HCT116 (cell line): ENCODE measurements around the gene ARID5A. TPM values are rescaled to one million over a fixed set of nuclear protein-coding genes. Genes with fewer than 3 reads are reported as not detected.

ENCODE experiments used
- ATAC-seq: fragments of 200-7000 bp; cut with Tn5 transposase; 2 replicates; pipeline ENCODE4 v1.9.1; 2020; ENCODE audit warnings: mild to moderate bottlenecking, moderate library complexity
- BruUV-seq: library from RNA; stranded (reverse); fragments of 400-500 nt; replicated peaks from 2 replicates; lab custom pipeline; 2021; lab: Mats Ljungman, UMichigan
- CTCF ChIA-PET: fragments of 300-600 bp; sonication (Branson Sonifier 250); formaldehyde crosslinking; loops from one replicate; lab custom pipeline; 2021; ENCODE audit warnings: antibody characterized with exemption; lab: Charles Lee
- POLR2A ChIA-PET: fragments of 300-600, 350-600 bp; sonication (Branson Sonifier 250); formaldehyde crosslinking; loops from one replicate; lab custom pipeline; 2021; ENCODE audit warnings: antibody characterized with exemption; lab: Charles Lee
- RAD21 ChIA-PET, 2 experiments: fragments of 300-600 bp; sonication (Branson Sonifier 250); formaldehyde crosslinking; loops; one replicate each; lab custom pipeline; 2023; ENCODE audit warnings: low total read pairs in 2 of 2; ENCODE audit not compliant: uncharacterized antibody in 2 of 2, unreplicated experiment in 2 of 2, low non-redundant PET in 1 of 2; lab: Charles Lee
- DNase-seq: peaks from one replicate; pipeline ENCODE4 v3.0.0-alpha.2; 2010; ENCODE audit warnings: low read depth, low spot score
- H2AFZ ChIP-seq: fragments of 200-600 bp; shearing (Covaris generic), sonication (generic); 2 replicates; pipeline ENCODE4 v1.6.1; 2017; ENCODE audit warnings: low read depth, mixed run types, mixed read lengths, antibody characterized with exemption, low read length; ENCODE audit not compliant: poor library complexity, severe bottlenecking
- H3K27ac ChIP-seq: 2 replicates; pipeline ENCODE4 v1.5.1; 2012; ENCODE audit warnings: low read depth, low read length
- H3K27me3 ChIP-seq: fragments of 200-600 bp; sonication (generic); 2 replicates; pipeline ENCODE4 v1.6.1; 2016; ENCODE audit warnings: mixed run types, low read length, mixed read lengths; ENCODE audit not compliant: insufficient read depth
- H3K36me3 ChIP-seq, 2 experiments: fragments of 200-500 bp in 1 of 2; fragments of 200-600 bp in 1 of 2; sonication (Bioruptor generic) in 1 of 2; sonication (generic) in 1 of 2; 2 replicates each; pipeline versions ENCODE4 v1.5.1 to v1.6.1; 2014 to 2016; ENCODE audit warnings: low read length in 2 of 2, inconsistent platforms in 1 of 2, mixed read lengths in 1 of 2, mixed run types in 1 of 2; ENCODE audit not compliant: insufficient read depth in 2 of 2, control insufficient read depth in 1 of 2
- H3K4me1 ChIP-seq, 2 experiments: fragments of 200-600 bp in 1 of 2; sonication (generic) in 1 of 2; 2 replicates each; pipeline versions ENCODE4 v1.5.1 to v1.6.1; 2012 to 2017; ENCODE audit warnings: low read length in 2 of 2, inconsistent platforms in 1 of 2, mild to moderate bottlenecking in 1 of 2, mixed read lengths in 1 of 2, mixed run types in 1 of 2, moderate library complexity in 1 of 2; ENCODE audit not compliant: insufficient read depth in 2 of 2, control insufficient read depth in 1 of 2
- H3K4me2 ChIP-seq: fragments of 200-600 bp; sonication (generic); 2 replicates; pipeline ENCODE4 v1.6.1; 2017; ENCODE audit warnings: mixed run types, low read length, mixed read lengths
- H3K4me3 ChIP-seq, 2 experiments: fragments of 200-600 bp in 1 of 2; sonication (generic) in 1 of 2; replicated peaks in 1 of 2; 2 replicates each; pipeline ENCODE4 v1.5.1; 2011 to 2016; ENCODE audit warnings: low read length in 2 of 2, control low read depth in 1 of 2, low read depth in 1 of 2, mild to moderate bottlenecking in 1 of 2, mixed read lengths in 1 of 2, mixed run types in 1 of 2
- H3K79me2 ChIP-seq: fragments of 200-600 bp; sonication (generic); 2 replicates; pipeline ENCODE4 v1.6.1; 2017; ENCODE audit warnings: mild to moderate bottlenecking, mixed run types, low read length, moderate library complexity, mixed read lengths; ENCODE audit not compliant: insufficient read depth
- H3K9ac ChIP-seq: fragments of 200-600 bp; sonication (generic); 2 replicates; pipeline ENCODE4 v1.6.1; 2016; ENCODE audit warnings: low read length, mixed read lengths
- H3K9me2 ChIP-seq: fragments of 200-600 bp; sonication (generic), shearing (Covaris generic); 2 replicates; pipeline ENCODE4 v1.6.1; 2017; ENCODE audit warnings: mixed run types, mild to moderate bottlenecking, moderate library complexity; ENCODE audit not compliant: insufficient read depth
- H3K9me3 ChIP-seq, 2 experiments: fragments of 200-500 bp in 1 of 2; fragments of 200-600 bp in 1 of 2; sonication (Bioruptor generic) in 1 of 2; sonication (generic) in 1 of 2; 2 replicates each; pipeline ENCODE4 v1.6.1; 2014 to 2017; ENCODE audit warnings: low read length in 2 of 2, mixed read lengths in 2 of 2, inconsistent platforms in 1 of 2, low read depth in 1 of 2, mild to moderate bottlenecking in 1 of 2, mixed run types in 1 of 2, moderate library complexity in 1 of 2; ENCODE audit not compliant: control insufficient read depth in 1 of 2, insufficient read depth in 1 of 2
- H4K20me1 ChIP-seq: fragments of 200-600 bp; sonication (generic), shearing (Covaris generic); 2 replicates; pipeline ENCODE4 v1.6.1; 2017; ENCODE audit warnings: mixed run types, mild to moderate bottlenecking, moderate library complexity; ENCODE audit not compliant: insufficient read depth
- CEBPB ChIP-seq: IDR thresholded peaks from 2 replicates; pipeline ENCODE4 v1.6.1; 2012; ENCODE audit warnings: low read depth
- EGR1 ChIP-seq: IDR thresholded peaks from 2 replicates; pipeline ENCODE4 v1.6.1; 2012; ENCODE audit warnings: low read depth
- EZH2 ChIP-seq: fragments of 200-600 bp; sonication (generic); IDR thresholded peaks from 2 replicates; pipeline ENCODE4 v1.6.1; 2017; ENCODE audit warnings: antibody characterized with exemption, mixed run types
- FOSL1 ChIP-seq: IDR thresholded peaks from 2 replicates; pipeline ENCODE4 v1.6.1; 2012; ENCODE audit warnings: low read depth
- POLR2A ChIP-seq: IDR thresholded peaks from 2 replicates; pipeline ENCODE4 v1.7.0; 2011; ENCODE audit warnings: borderline replicate concordance; ENCODE audit not compliant: insufficient read depth, insufficient read length; ENCODE audit errors: extremely low read depth
- POLR2AphosphoS5 ChIP-seq: IDR thresholded peaks from 2 replicates; pipeline ENCODE4 v1.6.1; 2011; ENCODE audit warnings: mild to moderate bottlenecking, low read depth, low read length, moderate library complexity
- RAD21 ChIP-seq: IDR thresholded peaks from 2 replicates; pipeline ENCODE4 v1.6.1; 2012; ENCODE audit warnings: low read depth, mild to moderate bottlenecking
- SRF ChIP-seq: IDR thresholded peaks from 2 replicates; pipeline ENCODE4 v1.6.1; 2012; ENCODE audit warnings: low read depth
- ZFX ChIP-seq: fragments of 450-650 bp; IDR thresholded peaks from 2 replicates; pipeline ENCODE4 v1.6.1; 2017
- ZNF274 ChIP-seq: fragments of 200-500 bp; sonication (Bioruptor generic); IDR thresholded peaks from 2 replicates; pipeline ENCODE4 v1.6.1; 2014; ENCODE audit warnings: mild to moderate bottlenecking, low read depth, low read length, inconsistent platforms
- intact Hi-C: fragments of 100-400 bp; cut with micrococcal nuclease; formaldehyde crosslinking; loops from 2 replicates; pipeline ENCODE4 v1.10.0; 2022
- total RNA-seq: library from RNA; stranded (reverse); gene quantifications from one replicate; pipeline ENCODE4 v1.2.1, GENCODE V29; 2021; ENCODE audit not compliant: unreplicated experiment
- TF ChIP-seq, protein P1 (sequence below): IDR thresholded peaks from 2 replicates; pipeline ENCODE4 v1.6.1; 2012; ENCODE audit warnings: low read depth
- TF ChIP-seq, protein P2 (sequence below): IDR thresholded peaks from 2 replicates; pipeline ENCODE4 v1.6.1; 2012
- TF ChIP-seq, protein P3 (sequence below), 3 experiments: fragments of 200-600 bp in 1 of 3; sonication (generic) in 1 of 3; IDR thresholded peaks in 2 of 3; conservative IDR thresholded peaks in 1 of 3; 2 replicates each; pipeline ENCODE4 v1.5.1; 2012 to 2017; ENCODE audit warnings: low read depth in 2 of 3, low read length in 2 of 3, antibody characterized with exemption in 1 of 3, borderline replicate concordance in 1 of 3, control low read depth in 1 of 3, mild to moderate bottlenecking in 1 of 3, mixed read lengths in 1 of 3, mixed run types in 1 of 3, moderate library complexity in 1 of 3; ENCODE audit not compliant: insufficient read depth in 1 of 3
- TF ChIP-seq, protein P4 (sequence below): IDR thresholded peaks from 2 replicates; pipeline ENCODE4 v1.6.1; 2011; ENCODE audit warnings: mild to moderate bottlenecking, low read length, moderate library complexity; ENCODE audit not compliant: insufficient replicate concordance; ENCODE audit errors: extremely low read depth

The ARID5A gene
- total RNA-seq, 1 experiment from 2014 or later, result 8.2 TPM

DNA sequence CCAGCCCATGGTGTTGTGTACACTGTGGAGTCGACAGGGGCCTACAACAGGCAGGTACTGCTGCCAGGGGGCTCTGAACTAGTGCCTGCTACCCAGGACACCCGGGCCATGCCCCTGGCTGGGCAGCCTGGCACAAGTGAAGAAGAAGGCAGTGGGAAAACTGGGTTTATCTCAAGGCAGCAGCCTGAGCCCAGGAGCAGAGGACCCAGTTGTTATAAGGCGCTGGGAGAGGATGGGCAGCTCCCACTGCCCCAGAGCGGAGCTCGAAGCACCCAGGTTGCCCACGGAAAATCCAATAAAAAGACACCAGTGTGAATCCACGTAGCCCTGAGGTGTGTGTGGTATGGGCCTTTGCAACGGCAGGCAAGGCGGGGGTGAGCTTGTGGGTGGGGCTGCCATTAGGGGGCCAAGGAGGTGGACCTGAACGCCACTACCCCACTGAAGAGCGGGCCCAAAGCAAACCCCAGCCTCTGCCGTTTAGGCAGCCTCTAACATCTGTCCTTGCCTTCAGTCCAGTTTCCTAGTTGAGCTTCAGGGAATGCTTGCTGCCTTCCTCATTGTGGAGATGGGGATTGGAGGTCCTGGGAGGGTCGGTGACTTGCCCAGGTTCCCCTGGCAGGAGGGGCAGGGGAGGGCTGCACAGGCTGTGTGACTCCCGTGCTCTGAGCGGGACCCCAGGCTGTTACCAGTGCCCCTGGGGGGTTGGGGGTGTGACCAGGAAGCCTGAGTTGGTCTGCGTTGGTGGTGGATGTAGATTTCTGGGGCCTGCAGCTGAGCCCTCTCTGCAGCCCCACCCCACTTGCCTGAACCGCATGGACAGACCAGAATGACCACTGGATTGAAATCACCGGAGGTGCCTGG, 16.0 kb downstream of the ARID5A start:
- CTCF ChIA-PET, result no interaction called here
- intact Hi-C loops, result loop anchor here (5.0 to 10.0 kb wide), 4 partner anchors 212 to 560 kb away; partner anchors contain the start of genes ANKRD36 and CNNM4
- no peak overlapping the region for H3K27ac ChIP-seq

More for the DNA sequence above, 16.0 kb downstream of the ARID5A start:
- no peaks in the 10 kb centered on the region for H3K9me2 ChIP-seq
- no peak for TF ChIP-seq CEBPB
- no peak for TF ChIP-seq POLR2AphosphoS5
- TF ChIP-seq ZFX, result no peak
- no peak for TF ChIP-seq EZH2
- no peak for TF ChIP-seq ZNF274
- TF ChIP-seq, protein P1, sequence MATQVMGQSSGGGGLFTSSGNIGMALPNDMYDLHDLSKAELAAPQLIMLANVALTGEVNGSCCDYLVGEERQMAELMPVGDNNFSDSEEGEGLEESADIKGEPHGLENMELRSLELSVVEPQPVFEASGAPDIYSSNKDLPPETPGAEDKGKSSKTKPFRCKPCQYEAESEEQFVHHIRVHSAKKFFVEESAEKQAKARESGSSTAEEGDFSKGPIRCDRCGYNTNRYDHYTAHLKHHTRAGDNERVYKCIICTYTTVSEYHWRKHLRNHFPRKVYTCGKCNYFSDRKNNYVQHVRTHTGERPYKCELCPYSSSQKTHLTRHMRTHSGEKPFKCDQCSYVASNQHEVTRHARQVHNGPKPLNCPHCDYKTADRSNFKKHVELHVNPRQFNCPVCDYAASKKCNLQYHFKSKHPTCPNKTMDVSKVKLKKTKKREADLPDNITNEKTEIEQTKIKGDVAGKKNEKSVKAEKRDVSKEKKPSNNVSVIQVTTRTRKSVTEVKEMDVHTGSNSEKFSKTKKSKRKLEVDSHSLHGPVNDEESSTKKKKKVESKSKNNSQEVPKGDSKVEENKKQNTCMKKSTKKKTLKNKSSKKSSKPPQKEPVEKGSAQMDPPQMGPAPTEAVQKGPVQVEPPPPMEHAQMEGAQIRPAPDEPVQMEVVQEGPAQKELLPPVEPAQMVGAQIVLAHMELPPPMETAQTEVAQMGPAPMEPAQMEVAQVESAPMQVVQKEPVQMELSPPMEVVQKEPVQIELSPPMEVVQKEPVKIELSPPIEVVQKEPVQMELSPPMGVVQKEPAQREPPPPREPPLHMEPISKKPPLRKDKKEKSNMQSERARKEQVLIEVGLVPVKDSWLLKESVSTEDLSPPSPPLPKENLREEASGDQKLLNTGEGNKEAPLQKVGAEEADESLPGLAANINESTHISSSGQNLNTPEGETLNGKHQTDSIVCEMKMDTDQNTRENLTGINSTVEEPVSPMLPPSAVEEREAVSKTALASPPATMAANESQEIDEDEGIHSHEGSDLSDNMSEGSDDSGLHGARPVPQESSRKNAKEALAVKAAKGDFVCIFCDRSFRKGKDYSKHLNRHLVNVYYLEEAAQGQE, result no peak
- TF ChIP-seq, protein P2, sequence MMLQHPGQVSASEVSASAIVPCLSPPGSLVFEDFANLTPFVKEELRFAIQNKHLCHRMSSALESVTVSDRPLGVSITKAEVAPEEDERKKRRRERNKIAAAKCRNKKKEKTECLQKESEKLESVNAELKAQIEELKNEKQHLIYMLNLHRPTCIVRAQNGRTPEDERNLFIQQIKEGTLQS, result no peak
- no peak for TF ChIP-seq POLR2A
- TF ChIP-seq, protein P3, sequence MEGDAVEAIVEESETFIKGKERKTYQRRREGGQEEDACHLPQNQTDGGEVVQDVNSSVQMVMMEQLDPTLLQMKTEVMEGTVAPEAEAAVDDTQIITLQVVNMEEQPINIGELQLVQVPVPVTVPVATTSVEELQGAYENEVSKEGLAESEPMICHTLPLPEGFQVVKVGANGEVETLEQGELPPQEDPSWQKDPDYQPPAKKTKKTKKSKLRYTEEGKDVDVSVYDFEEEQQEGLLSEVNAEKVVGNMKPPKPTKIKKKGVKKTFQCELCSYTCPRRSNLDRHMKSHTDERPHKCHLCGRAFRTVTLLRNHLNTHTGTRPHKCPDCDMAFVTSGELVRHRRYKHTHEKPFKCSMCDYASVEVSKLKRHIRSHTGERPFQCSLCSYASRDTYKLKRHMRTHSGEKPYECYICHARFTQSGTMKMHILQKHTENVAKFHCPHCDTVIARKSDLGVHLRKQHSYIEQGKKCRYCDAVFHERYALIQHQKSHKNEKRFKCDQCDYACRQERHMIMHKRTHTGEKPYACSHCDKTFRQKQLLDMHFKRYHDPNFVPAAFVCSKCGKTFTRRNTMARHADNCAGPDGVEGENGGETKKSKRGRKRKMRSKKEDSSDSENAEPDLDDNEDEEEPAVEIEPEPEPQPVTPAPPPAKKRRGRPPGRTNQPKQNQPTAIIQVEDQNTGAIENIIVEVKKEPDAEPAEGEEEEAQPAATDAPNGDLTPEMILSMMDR (IDR thresholded peaks at IDR 0.05 in 2 of 3, conservative IDR thresholded peaks at IDR 0.05 in 1 of 3; ENCODE audit: borderline replicate concordance in 1 of 3, insufficient read depth in 1 of 3, low read depth in 2 of 3, low read length in 2 of 3), result no peak
- TF ChIP-seq FOSL1, result no peak
- no peak for TF ChIP-seq SRF
- TF ChIP-seq, protein P4, sequence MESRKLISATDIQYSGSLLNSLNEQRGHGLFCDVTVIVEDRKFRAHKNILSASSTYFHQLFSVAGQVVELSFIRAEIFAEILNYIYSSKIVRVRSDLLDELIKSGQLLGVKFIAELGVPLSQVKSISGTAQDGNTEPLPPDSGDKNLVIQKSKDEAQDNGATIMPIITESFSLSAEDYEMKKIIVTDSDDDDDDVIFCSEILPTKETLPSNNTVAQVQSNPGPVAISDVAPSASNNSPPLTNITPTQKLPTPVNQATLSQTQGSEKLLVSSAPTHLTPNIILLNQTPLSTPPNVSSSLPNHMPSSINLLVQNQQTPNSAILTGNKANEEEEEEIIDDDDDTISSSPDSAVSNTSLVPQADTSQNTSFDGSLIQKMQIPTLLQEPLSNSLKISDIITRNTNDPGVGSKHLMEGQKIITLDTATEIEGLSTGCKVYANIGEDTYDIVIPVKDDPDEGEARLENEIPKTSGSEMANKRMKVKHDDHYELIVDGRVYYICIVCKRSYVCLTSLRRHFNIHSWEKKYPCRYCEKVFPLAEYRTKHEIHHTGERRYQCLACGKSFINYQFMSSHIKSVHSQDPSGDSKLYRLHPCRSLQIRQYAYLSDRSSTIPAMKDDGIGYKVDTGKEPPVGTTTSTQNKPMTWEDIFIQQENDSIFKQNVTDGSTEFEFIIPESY, result no peak
- TF ChIP-seq EGR1, result no peak
- no peak for TF ChIP-seq RAD21
- H3K4me2 ChIP-seq, result no peak overlapping the region
- RAD21 ChIA-PET, result no interaction called here
- H2AFZ ChIP-seq, result no peak overlapping the region
- POLR2A ChIA-PET, result no interaction called here
- no peak overlapping the region for H3K9ac ChIP-seq
- H3K4me1 ChIP-seq, result peaks cover 19 to 53% of the 10 kb centered on the region in 2 experiments
- no peaks in the 10 kb centered on the region for H4K20me1 ChIP-seq
- H3K4me3 ChIP-seq, result no peak overlapping the region
- BruUV-seq, result no TSS peak
- H3K27me3 ChIP-seq, result no peaks in the 10 kb centered on the region
- DNase-seq (no peak), ATAC-seq (no peak)
- no peaks in the 10 kb centered on the region for H3K36me3 ChIP-seq
- H3K79me2 ChIP-seq, result no peaks in the 10 kb centered on the region
- no peaks in the 10 kb centered on the region for H3K9me3 ChIP-seq
